KMS-11 (cell line): ENCODE measurements around the gene ATIC.

ENCODE experiments used
- H2AFZ ChIP-seq: fragments of 200-600 bp; sonication (generic); 2 replicates; pipeline ENCODE4 v1.6.1; 2016; ENCODE audit warnings: antibody characterized with exemption, mixed run types, low read depth
- H3K27ac ChIP-seq: fragments of 200-600 bp; sonication (generic); 2 replicates; pipeline ENCODE4 v1.6.1; 2016; ENCODE audit warnings: mild to moderate bottlenecking, mixed run types
- H3K27me3 ChIP-seq: fragments of 200-600 bp; sonication (generic); 2 replicates; pipeline ENCODE4 v1.6.1; 2017; ENCODE audit warnings: mild to moderate bottlenecking, low read depth, mixed run types, moderate library complexity; ENCODE audit not compliant: insufficient read depth
- H3K36me3 ChIP-seq: fragments of 200-600 bp; sonication (generic); 2 replicates; pipeline ENCODE4 v1.6.1; 2017; ENCODE audit warnings: mild to moderate bottlenecking, mixed run types; ENCODE audit not compliant: insufficient read depth
- H3K4me1 ChIP-seq: fragments of 200-600 bp; sonication (generic); 2 replicates; pipeline ENCODE4 v1.6.1; 2016; ENCODE audit warnings: mild to moderate bottlenecking, low read depth, mixed run types; ENCODE audit not compliant: poor library complexity, severe bottlenecking
- H3K4me2 ChIP-seq: fragments of 200-600 bp; sonication (generic); 2 replicates; pipeline ENCODE4 v1.7.0; 2016; ENCODE audit warnings: mild to moderate bottlenecking, mixed run types
- H3K4me3 ChIP-seq: fragments of 200-600 bp; sonication (generic); IDR thresholded peaks from 2 replicates; pipeline ENCODE4 v1.6.1; 2017; ENCODE audit warnings: low read depth, low read length, mixed read lengths; ENCODE audit not compliant: insufficient read depth
- H3K79me2 ChIP-seq: fragments of 200-600 bp; sonication (generic); 2 replicates; pipeline ENCODE4 v1.6.1; 2016; ENCODE audit warnings: low read depth, mixed run types; ENCODE audit not compliant: insufficient read depth
- H3K9ac ChIP-seq: fragments of 200-600 bp; sonication (generic); 2 replicates; pipeline ENCODE4 v1.6.1; 2016; ENCODE audit warnings: mild to moderate bottlenecking, mixed run types
- H4K20me1 ChIP-seq: fragments of 200-600 bp; sonication (generic); 2 replicates; pipeline ENCODE4 v1.6.1; 2016; ENCODE audit warnings: mild to moderate bottlenecking, mixed run types; ENCODE audit not compliant: insufficient read depth
- CTCF ChIP-seq: fragments of 200-600 bp; sonication (generic); conservative IDR thresholded peaks from 2 replicates; pipeline ENCODE4 v1.6.1; 2017; ENCODE audit warnings: low read depth, mild to moderate bottlenecking, antibody characterized with exemption, low read length, moderate library complexity, mixed read lengths

The ATIC gene

GRCh38 chr2:215379039-215379438 is 67.2 kb downstream of the ATIC start:
- Histone ChIP-seq H3K4me2 (no peak overlapping the region), H3K4me1 (no peaks in the 10 kb centered on the region), H3K27me3 (no peaks in the 10 kb centered on the region), H3K36me3 (no peaks in the 10 kb centered on the region), H4K20me1 (no peaks in the 10 kb centered on the region), H2AFZ (no peak overlapping the region), H3K27ac (no peak overlapping the region), H3K4me3 (no peak overlapping the region), H3K79me2 (no peaks in the 10 kb centered on the region), H3K9ac (no peak overlapping the region)
- no peak for TF ChIP-seq CTCF

GRCh38 chr2:215379948-215380347 is 68.1 kb downstream of the ATIC start:
- H3K27ac ChIP-seq, result no peak overlapping the region
- H3K27me3 ChIP-seq, result no peaks in the 10 kb centered on the region
- H3K36me3 ChIP-seq, result no peaks in the 10 kb centered on the region
- H3K4me1 ChIP-seq, result no peaks in the 10 kb centered on the region
- H3K9ac ChIP-seq, result no peak overlapping the region
- H3K79me2 ChIP-seq, result no peaks in the 10 kb centered on the region
- no peak overlapping the region for H3K4me2 ChIP-seq
- no peak overlapping the region for H3K4me3 ChIP-seq
- TF ChIP-seq CTCF, result no peak
- H2AFZ ChIP-seq, result no peak overlapping the region
- no peaks in the 10 kb centered on the region for H4K20me1 ChIP-seq

- H3K79me2 ChIP-seq, result no peaks in the 10 kb centered on the region
- no peaks in the 10 kb centered on the region for H3K27me3 ChIP-seq
- no peak overlapping the region for H2AFZ ChIP-seq
- no peak overlapping the region for H3K9ac ChIP-seq
- no peak overlapping the region for H3K4me3 ChIP-seq
- H3K27ac ChIP-seq, result no peak overlapping the region
- no peaks in the 10 kb centered on the region for H3K4me1 ChIP-seq
- no peaks in the 10 kb centered on the region for H4K20me1 ChIP-seq
- TF ChIP-seq CTCF, result no peak
- no peaks in the 10 kb centered on the region for H3K36me3 ChIP-seq
- no peak overlapping the region for H3K4me2 ChIP-seq
These were observed 68.8 kb downstream of the ATIC start for GRCh38 chr2:215380699-215381098.

GRCh38 chr2:215382011-215382410 is 70.2 kb downstream of the ATIC start:
- H3K36me3 ChIP-seq, result no peaks in the 10 kb centered on the region

More at GRCh38 chr2:215382011-215382410, 70.2 kb downstream of the ATIC start:
- no peak overlapping the region for H3K9ac ChIP-seq
- TF ChIP-seq CTCF, result no peak
- H3K4me1 ChIP-seq, result peaks cover 3% of the 10 kb centered on the region
- no peak overlapping the region for H2AFZ ChIP-seq
- no peak overlapping the region for H3K4me3 ChIP-seq
- no peaks in the 10 kb centered on the region for H3K27me3 ChIP-seq
- no peak overlapping the region for H3K4me2 ChIP-seq
- H3K27ac ChIP-seq, result no peak overlapping the region
- H3K79me2 ChIP-seq, result no peaks in the 10 kb centered on the region
- no peaks in the 10 kb centered on the region for H4K20me1 ChIP-seq
